Smooth muscle cell (in vitro differentiated cells): ENCODE data around the gene FBXW4. TPM values are rescaled to one million over a fixed set of nuclear protein-coding genes. Genes with fewer than 3 reads are reported as not detected.

Experiments used
- DNase-seq: peaks from one replicate; lab custom pipeline; 2025; ENCODE audit not compliant: unreplicated experiment; lab: John Stamatoyannopoulos, UW
- H2AFZ ChIP-seq: fragments of 200-600 bp; sonication (generic); 2 replicates; pipeline ENCODE4 v1.6.0; 2016; ENCODE audit warnings: antibody characterized with exemption, low read depth, mild to moderate bottlenecking
- H3F3A ChIP-seq: fragments of 200-600 bp; sonication (generic); 2 replicates; pipeline ENCODE4 v1.6.0; 2017; ENCODE audit warnings: antibody characterized with exemption, low read depth
- H3K27ac ChIP-seq: fragments of 200-600 bp; sonication (generic); 2 replicates; pipeline ENCODE4 v1.5.1; 2016; ENCODE audit warnings: low read depth, mild to moderate bottlenecking
- H3K27me3 ChIP-seq: fragments of 200-600 bp; sonication (generic); 2 replicates; pipeline ENCODE4 v1.6.1; 2016; ENCODE audit warnings: low read depth, mild to moderate bottlenecking
- H3K36me3 ChIP-seq: fragments of 200-600 bp; sonication (generic); 2 replicates; pipeline ENCODE4 v1.5.1; 2016; ENCODE audit warnings: low read depth
- H3K4me1 ChIP-seq: fragments of 200-600 bp; sonication (generic); 2 replicates; pipeline ENCODE4 v1.5.1; 2016; ENCODE audit warnings: low read depth
- H3K4me2 ChIP-seq: fragments of 200-600 bp; sonication (generic); 2 replicates; pipeline ENCODE4 v1.6.0; 2016; ENCODE audit warnings: mild to moderate bottlenecking
- H3K4me3 ChIP-seq: fragments of 200-600 bp; sonication (generic); 2 replicates; pipeline ENCODE4 v1.5.1; 2016; ENCODE audit warnings: mild to moderate bottlenecking
- H3K79me2 ChIP-seq: fragments of 200-600 bp; sonication (generic); 2 replicates; pipeline ENCODE4 v1.6.0; 2016; ENCODE audit warnings: low read depth, mild to moderate bottlenecking
- H3K9ac ChIP-seq: fragments of 200-600 bp; sonication (generic); 2 replicates; pipeline ENCODE4 v1.6.0; 2016; ENCODE audit warnings: low read depth
- H3K9me3 ChIP-seq: fragments of 200-600 bp; sonication (generic); replicated peaks from 2 replicates; pipeline ENCODE4 v1.5.1; 2016; ENCODE audit warnings: low read depth
- H4K20me1 ChIP-seq: fragments of 200-600 bp; sonication (generic); 2 replicates; pipeline ENCODE4 v1.6.0; 2016; ENCODE audit warnings: low read depth
- WGBS: methylation state at CpG from one replicate; pipeline ENCODE4 v1.1.7; 2016; ENCODE audit warnings: low lambda C conversion rate; 5-methylcytosine and 5-hydroxymethylcytosine counted together
- polyA plus RNA-seq: library from polyadenylated mRNA; unstranded; fragments of >200 nt; fragmentation: Nextera tagmentation; extraction: Ambion mirVana; gene quantifications from 2 replicates; pipeline ENCODE4 v1.2.1, GENCODE V29; 2016
- total RNA-seq: library from RNA; depleted of rRNA; stranded (reverse); fragments of >200 nt; gene quantifications from 2 replicates; pipeline ENCODE4 v1.2.3, GENCODE V29; 2014
- TF ChIP-seq, protein P1 (sequence below): fragments of 200-600 bp; sonication (generic); IDR thresholded peaks from 2 replicates; pipeline ENCODE4 v1.5.1; 2017; ENCODE audit warnings: borderline replicate concordance, mild to moderate bottlenecking, antibody characterized with exemption; ENCODE audit not compliant: insufficient read depth, poor library complexity, severe bottlenecking

The FBXW4 gene
- total and polyA plus RNA-seq, 2 experiments from 2014 or later = 7.2 to 12.1 TPM

DNA sequence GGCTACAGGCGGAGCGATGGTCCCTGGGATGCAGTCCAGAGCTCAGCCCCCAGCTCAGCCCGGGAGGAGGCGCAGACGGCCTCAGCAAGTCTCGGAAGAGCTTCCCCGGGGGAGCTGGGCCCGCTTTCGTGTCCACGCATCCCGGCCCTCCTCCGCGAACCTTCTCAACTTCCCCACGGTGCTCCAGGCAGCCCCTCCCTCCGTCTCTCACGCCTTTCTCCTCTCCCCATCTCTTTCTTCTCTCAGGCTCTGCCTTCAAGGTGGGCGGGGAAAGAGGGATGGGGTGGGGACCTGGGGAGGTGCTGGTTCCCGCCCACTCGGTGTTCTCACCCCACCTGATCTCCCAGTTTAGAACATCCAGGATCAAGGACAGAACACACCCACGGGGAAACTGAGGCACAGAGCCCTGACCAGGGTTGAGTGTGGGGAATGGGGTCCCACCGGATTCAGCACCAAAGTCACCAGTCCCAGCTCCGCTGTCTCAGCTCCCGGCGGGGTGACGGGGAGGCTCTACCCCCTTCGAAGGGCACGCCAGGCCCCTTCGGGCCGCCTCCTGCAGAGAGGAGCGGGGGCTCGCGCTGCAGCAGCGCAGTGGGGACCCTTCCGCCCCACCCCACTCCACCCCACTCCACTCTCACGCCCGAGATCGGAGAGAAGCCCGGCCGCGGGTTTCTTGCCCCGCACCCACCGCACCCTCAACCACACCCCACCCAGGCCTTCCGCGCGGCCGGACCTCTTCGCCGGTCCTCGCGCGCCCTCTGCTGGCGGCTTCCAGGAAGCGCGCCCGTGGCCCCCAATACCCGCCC, 125.1 kb downstream of the FBXW4 start:
- Histone ChIP-seq H3K9me3 (no peaks in the 10 kb centered on the region), H3K9ac (no peak overlapping the region), H3K27ac (no peak overlapping the region), H3K36me3 (no peaks in the 10 kb centered on the region), H2AFZ (peak overlapping the region; percentile 77), H3K27me3 (peaks cover 48% of the 10 kb centered on the region), H3K4me1 (peaks cover 13% of the 10 kb centered on the region), H3K4me2 (peak overlapping the region; percentile 98), H3K79me2 (no peaks in the 10 kb centered on the region), H3F3A (no peaks in the 10 kb centered on the region), H3K4me3 (peak overlapping the region; percentile 73), H4K20me1 (no peaks in the 10 kb centered on the region)
- TF ChIP-seq, protein P1, sequence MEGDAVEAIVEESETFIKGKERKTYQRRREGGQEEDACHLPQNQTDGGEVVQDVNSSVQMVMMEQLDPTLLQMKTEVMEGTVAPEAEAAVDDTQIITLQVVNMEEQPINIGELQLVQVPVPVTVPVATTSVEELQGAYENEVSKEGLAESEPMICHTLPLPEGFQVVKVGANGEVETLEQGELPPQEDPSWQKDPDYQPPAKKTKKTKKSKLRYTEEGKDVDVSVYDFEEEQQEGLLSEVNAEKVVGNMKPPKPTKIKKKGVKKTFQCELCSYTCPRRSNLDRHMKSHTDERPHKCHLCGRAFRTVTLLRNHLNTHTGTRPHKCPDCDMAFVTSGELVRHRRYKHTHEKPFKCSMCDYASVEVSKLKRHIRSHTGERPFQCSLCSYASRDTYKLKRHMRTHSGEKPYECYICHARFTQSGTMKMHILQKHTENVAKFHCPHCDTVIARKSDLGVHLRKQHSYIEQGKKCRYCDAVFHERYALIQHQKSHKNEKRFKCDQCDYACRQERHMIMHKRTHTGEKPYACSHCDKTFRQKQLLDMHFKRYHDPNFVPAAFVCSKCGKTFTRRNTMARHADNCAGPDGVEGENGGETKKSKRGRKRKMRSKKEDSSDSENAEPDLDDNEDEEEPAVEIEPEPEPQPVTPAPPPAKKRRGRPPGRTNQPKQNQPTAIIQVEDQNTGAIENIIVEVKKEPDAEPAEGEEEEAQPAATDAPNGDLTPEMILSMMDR = peak; percentile 92
- DNase-seq = peak; percentile 53
- WGBS = 3% methylated on average over 36 of the region's 56 CpGs

DNA sequence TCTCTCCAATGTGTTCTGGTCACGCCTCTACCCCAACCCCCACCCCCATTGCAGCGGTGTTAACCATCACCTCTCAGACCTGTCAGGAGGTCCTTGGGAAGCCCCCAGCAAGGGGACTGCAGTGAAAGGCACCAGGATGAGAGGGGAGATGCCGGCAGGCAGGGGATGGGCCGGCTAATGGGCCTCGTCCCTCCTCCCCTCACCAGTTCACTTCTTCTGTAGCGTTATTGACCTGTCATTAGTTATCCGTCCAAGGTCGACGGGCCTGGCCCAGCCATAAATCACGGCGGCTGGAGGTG, 125.7 kb downstream of the FBXW4 start:
- Histone ChIP-seq H3K4me2 (peak overlapping the region; percentile 98), H3K9ac (no peak overlapping the region), H3K79me2 (no peaks in the 10 kb centered on the region), H3K9me3 (no peaks in the 10 kb centered on the region), H3K4me1 (peaks cover 13% of the 10 kb centered on the region), H2AFZ (no peak overlapping the region), H4K20me1 (no peaks in the 10 kb centered on the region), H3K27ac (no peak overlapping the region), H3F3A (no peaks in the 10 kb centered on the region), H3K4me3 (peak overlapping the region; percentile 73), H3K36me3 (no peaks in the 10 kb centered on the region), H3K27me3 (peaks cover 52% of the 10 kb centered on the region)
- DNase-seq = no peak
- TF ChIP-seq, protein P1 = no peak
- WGBS = 17% methylated on average over 11 of the region's 11 CpGs

DNA sequence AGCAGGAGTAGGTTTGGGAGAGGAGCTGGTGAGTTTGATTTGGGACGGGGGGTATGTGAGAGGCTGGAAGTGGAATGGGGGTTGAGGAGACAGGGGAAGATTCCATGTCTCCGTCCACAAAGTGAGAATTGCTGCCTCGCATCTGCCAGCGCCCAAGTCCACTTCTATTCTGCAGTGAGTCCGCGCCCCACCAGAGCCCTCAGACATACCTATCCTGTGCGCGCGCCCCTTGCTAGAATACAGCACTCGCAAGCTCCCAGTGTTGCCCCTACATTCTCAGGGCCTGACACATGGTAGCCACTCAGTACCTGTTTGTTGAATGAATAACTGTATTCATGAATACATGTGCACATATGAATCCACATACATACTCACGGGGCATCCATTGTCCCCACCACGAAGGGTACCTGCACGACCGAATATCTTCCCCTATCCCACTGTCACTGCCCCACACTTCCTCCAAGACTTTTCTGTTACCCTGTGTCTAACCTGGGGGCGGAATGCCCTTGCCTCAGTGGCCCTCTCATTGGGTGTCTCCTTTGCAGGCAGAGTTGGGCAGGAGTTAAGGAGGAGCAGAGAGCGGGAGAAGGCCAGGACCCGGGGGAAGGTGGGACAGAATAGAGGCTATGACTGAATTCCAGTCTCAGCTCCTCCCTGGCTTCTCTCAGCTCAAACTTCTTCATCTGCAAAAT, 126.8 kb downstream of the FBXW4 start:
- no peaks in the 10 kb centered on the region for H3K9me3 ChIP-seq
- no peaks in the 10 kb centered on the region for H3F3A ChIP-seq
- TF ChIP-seq, protein P1 = no peak
- H3K4me1 ChIP-seq = peaks cover 13% of the 10 kb centered on the region
- WGBS = 90% methylated on average over 17 of the region's 17 CpGs
- H3K36me3 ChIP-seq = no peaks in the 10 kb centered on the region
- DNase-seq = no peak
- peaks cover 52% of the 10 kb centered on the region for H3K27me3 ChIP-seq
- H3K4me3 ChIP-seq = no peak overlapping the region
- no peak overlapping the region for H2AFZ ChIP-seq
- no peak overlapping the region for H3K9ac ChIP-seq
- H3K27ac ChIP-seq = no peak overlapping the region
- no peaks in the 10 kb centered on the region for H4K20me1 ChIP-seq
- no peaks in the 10 kb centered on the region for H3K79me2 ChIP-seq
- H3K4me2 ChIP-seq = no peak overlapping the region
